Suprapubic skin (tissue), 4 donors: ENCODE measurements around the gene TMEM138. TPM values are rescaled to one million over a fixed set of nuclear protein-coding genes. Genes with fewer than 3 reads are reported as not detected.

ENCODE experiments used
- DNase-seq, 2 donors: peaks; one replicate each; pipeline ENCODE4 v3.0.0-alpha.2; 2019; ENCODE audit warnings: low spot score in 2 of 2
- H3K27ac ChIP-seq: fragments of 200-600 bp; sonication (generic); one replicate; pipeline ENCODE4 v1.5.1; 2019
- H3K27me3 ChIP-seq: fragments of 200-600 bp; sonication (generic); one replicate; pipeline ENCODE4 v1.5.1; 2019
- H3K36me3 ChIP-seq: fragments of 200-600 bp; sonication (generic); one replicate; pipeline ENCODE4 v1.5.1; 2019
- H3K4me1 ChIP-seq: fragments of 200-600 bp; sonication (generic); one replicate; pipeline ENCODE4 v1.5.1; 2019
- H3K4me3 ChIP-seq: fragments of 200-600 bp; sonication (generic); one replicate; pipeline ENCODE4 v1.5.1; 2019; ENCODE audit warnings: mild to moderate bottlenecking
- H3K9me3 ChIP-seq: fragments of 200-600 bp; sonication (generic); one replicate; pipeline ENCODE4 v1.5.1; 2019
- EP300 ChIP-seq: sonication (generic); formaldehyde crosslinking; IDR thresholded peaks from one replicate; pipeline ENCODE4 v1.6.1; 2017; ENCODE audit warnings: antibody characterized with exemption
- POLR2A ChIP-seq, 2 donors: fragments of 450-650 bp; IDR thresholded peaks; one replicate each; pipeline ENCODE4 v1.6.1; 2017; ENCODE audit warnings: antibody characterized with exemption in 2 of 2, mild to moderate bottlenecking in 2 of 2, moderate library complexity in 2 of 2
- POLR2AphosphoS5 ChIP-seq, 3 donors: sonication (generic); formaldehyde crosslinking; IDR thresholded peaks; one replicate each; pipeline ENCODE4 v1.6.1; 2017; ENCODE audit warnings: antibody characterized with exemption in 3 of 3
- WGBS: methylation state at CpG from one replicate; pipeline ENCODE4 v1.1.5; 2018; 5-methylcytosine and 5-hydroxymethylcytosine counted together
- total RNA-seq, 4 donors: library from RNA; depleted of rRNA; stranded (reverse); fragments of >200 nt; gene quantifications; one replicate each; pipeline ENCODE4 v1.1.0, GENCODE V29; 2016
- TF ChIP-seq, protein P1 (sequence below), 2 donors: fragments of 200-600 bp in 1 of 2; fragments of 450-650 bp in 1 of 2; sonication (generic) in 1 of 2; IDR thresholded peaks; one replicate each; pipeline ENCODE4 v1.5.1; 2016 to 2019; ENCODE audit warnings: antibody characterized with exemption in 2 of 2, mild to moderate bottlenecking in 1 of 2, moderate library complexity in 1 of 2

The TMEM138 gene
- total RNA-seq, 4 donors from 2014 or later: 22.3 to 43.5 (median 34.2) TPM

DNA sequence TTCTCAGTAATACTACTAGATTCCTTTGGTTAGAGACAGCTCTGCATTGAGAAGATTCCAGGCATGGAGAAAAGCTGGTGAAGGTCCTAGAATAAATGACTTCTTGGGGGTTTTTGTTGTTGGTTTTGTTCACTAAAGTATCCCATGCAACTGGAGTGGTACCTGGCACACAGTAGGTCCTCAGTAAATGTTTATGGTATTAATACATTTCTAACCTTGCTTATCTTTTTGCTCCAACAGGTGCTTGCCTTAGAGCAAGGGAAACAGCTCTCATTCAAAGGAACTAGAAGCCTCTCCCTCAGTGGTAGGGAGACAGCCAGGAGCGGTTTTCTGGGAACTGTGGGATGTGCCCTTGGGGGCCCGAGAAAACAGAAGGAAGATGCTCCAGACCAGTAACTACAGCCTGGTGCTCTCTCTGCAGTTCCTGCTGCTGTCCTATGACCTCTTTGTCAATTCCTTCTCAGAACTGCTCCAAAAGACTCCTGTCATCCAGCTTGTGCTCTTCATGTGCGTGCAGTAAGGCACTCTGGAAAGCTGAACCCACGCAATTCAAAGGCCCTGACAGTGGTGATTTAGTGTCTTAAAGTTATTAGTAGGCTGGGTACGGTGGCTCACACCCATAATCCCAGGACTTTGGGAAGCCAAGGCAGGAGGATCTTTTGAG lies 2.0 kb downstream of the TMEM138 start:
- no peaks in the 10 kb centered on the region for H3K27me3 ChIP-seq
- no peak overlapping the region for H3K27ac ChIP-seq
- H3K9me3 ChIP-seq: no peaks in the 10 kb centered on the region
- no peak overlapping the region for H3K4me3 ChIP-seq
- no peak for DNase-seq
- H3K36me3 ChIP-seq: peaks cover 49% of the 10 kb centered on the region
- 87% methylated on average over 5 of the region's 5 CpGs for WGBS
- peaks cover 54% of the 10 kb centered on the region for H3K4me1 ChIP-seq
- TF ChIP-seq, protein P1, sequence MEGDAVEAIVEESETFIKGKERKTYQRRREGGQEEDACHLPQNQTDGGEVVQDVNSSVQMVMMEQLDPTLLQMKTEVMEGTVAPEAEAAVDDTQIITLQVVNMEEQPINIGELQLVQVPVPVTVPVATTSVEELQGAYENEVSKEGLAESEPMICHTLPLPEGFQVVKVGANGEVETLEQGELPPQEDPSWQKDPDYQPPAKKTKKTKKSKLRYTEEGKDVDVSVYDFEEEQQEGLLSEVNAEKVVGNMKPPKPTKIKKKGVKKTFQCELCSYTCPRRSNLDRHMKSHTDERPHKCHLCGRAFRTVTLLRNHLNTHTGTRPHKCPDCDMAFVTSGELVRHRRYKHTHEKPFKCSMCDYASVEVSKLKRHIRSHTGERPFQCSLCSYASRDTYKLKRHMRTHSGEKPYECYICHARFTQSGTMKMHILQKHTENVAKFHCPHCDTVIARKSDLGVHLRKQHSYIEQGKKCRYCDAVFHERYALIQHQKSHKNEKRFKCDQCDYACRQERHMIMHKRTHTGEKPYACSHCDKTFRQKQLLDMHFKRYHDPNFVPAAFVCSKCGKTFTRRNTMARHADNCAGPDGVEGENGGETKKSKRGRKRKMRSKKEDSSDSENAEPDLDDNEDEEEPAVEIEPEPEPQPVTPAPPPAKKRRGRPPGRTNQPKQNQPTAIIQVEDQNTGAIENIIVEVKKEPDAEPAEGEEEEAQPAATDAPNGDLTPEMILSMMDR (IDR thresholded peaks at IDR 0.05): no peak
- no peak for TF ChIP-seq POLR2A (IDR thresholded peaks at IDR 0.05)
- TF ChIP-seq EP300: no peak

DNA sequence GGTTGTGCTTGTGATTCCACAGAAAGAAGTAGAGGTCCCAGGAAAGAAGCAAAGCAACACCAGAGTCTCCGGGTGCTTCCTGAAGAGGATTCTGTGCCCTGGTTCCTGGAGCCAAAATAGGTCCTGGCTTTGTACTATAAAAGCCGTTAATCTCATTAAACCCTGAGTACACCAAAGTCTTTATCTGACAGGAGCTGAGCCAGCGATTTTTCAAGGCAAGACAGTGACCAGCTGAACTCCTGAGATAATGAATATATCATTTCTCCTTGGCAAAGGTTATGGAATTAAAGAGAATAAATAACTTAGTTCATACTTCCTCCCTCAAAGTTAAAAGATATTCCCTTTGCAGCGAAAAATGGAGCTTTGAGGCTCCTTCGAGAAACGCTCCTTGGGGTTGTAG lies 5.2 kb downstream of the TMEM138 start:
- no peak for TF ChIP-seq POLR2AphosphoS5 (IDR thresholded peaks at IDR 0.05)
- no peak for TF ChIP-seq EP300
- TF ChIP-seq, protein P1 (IDR thresholded peaks at IDR 0.05): no peak
- TF ChIP-seq POLR2A (IDR thresholded peaks at IDR 0.05): no peak
- H3K27ac ChIP-seq: no peak overlapping the region
- H3K36me3 ChIP-seq: peaks cover 60% of the 10 kb centered on the region
- DNase-seq: no peak
- H3K9me3 ChIP-seq: no peaks in the 10 kb centered on the region
- no peak overlapping the region for H3K4me3 ChIP-seq
- H3K27me3 ChIP-seq: no peaks in the 10 kb centered on the region
- 82% methylated on average over 6 of the region's 6 CpGs for WGBS
- H3K4me1 ChIP-seq: peaks cover 48% of the 10 kb centered on the region

DNA sequence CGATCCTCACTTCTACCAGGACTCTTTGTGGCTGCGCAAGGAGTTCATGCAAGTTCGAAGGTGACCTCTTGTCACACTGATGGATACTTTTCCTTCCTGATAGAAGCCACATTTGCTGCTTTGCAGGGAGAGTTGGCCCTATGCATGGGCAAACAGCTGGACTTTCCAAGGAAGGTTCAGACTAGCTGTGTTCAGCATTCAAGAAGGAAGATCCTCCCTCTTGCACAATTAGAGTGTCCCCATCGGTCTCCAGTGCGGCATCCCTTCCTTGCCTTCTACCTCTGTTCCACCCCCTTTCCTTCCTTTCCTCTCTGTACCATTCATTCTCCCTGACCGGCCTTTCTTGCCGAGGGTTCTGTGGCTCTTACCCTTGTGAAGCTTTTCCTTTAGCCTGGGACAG lies 6.5 kb downstream of the TMEM138 start:
- Histone ChIP-seq H3K36me3 (peaks cover 60% of the 10 kb centered on the region), H3K27me3 (no peaks in the 10 kb centered on the region), H3K27ac (peak overlapping the region; percentile 85), H3K9me3 (no peaks in the 10 kb centered on the region), H3K4me1 (peaks cover 36% of the 10 kb centered on the region), H3K4me3 (no peak overlapping the region)
- 97% methylated on average over 7 of the region's 7 CpGs for WGBS
- TF ChIP-seq EP300 (no peak), POLR2A (IDR thresholded peaks at IDR 0.05) (no peak), POLR2AphosphoS5 (IDR thresholded peaks at IDR 0.05) (no peak)
- TF ChIP-seq, protein P1 (IDR thresholded peaks at IDR 0.05): no peak
- no peak for DNase-seq

DNA sequence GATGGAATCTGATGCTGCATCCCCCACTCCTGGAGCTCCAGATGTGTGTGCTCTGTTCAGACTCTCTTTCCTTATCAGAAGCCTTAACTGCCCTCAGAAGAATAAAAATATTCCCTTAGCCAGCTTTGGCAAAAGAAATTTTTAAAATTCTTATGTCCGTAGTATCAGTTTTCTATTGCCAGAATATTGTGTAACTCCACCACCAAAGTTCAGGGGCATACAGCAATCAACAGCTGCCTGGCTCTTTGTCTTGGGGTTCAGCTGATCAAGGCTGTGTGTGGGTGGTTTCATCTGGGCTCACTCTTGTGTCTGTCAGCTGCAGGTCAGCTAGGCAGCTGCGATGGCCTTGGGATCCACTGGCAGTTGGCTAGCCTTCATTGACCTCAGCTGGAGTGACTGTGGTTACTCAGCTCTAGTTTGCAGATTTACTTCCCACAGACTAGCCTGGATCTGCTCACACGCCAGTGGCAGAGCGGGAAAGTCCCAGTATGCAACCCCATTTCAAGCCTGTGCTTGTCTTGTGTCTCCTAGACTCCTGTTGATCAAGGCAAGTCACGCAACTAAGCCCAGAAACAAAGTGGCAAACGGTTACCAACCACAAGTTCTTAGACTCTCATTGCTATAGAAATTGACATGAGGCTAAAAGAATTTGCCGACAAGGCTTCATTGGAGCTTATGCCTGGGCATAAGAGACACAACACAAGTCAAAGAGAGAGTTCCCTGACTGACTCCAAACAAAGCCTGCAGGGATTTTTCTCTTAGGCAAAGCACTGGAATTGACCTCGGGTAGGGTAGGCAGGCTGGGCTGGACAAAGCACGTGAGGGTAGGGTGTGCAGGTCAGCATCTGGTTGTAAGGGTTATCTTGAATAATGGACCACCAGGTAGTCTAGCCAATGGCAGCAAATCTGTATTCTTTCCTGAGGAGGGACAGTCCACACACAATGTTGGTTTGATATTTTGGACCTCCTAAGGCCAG lies 7.5 kb downstream of the TMEM138 start:
- Histone ChIP-seq H3K9me3 (no peaks in the 10 kb centered on the region), H3K4me3 (no peak overlapping the region), H3K27ac (peak overlapping the region; percentile 85), H3K4me1 (peaks cover 34% of the 10 kb centered on the region), H3K36me3 (peaks cover 54% of the 10 kb centered on the region), H3K27me3 (no peaks in the 10 kb centered on the region)
- DNase-seq: no peak
- 45% methylated on average over 9 of the region's 9 CpGs for WGBS
- TF ChIP-seq POLR2AphosphoS5 (IDR thresholded peaks at IDR 0.05) (peak in 2 of 3 donors; percentile 39 to 40), EP300 (no peak), POLR2A (IDR thresholded peaks at IDR 0.05) (no peak)
- TF ChIP-seq, protein P1 (IDR thresholded peaks at IDR 0.05): no peak
